ENCODE measurements around the gene SLC2A9.
"Not testable (repeated sequence)": the region's sequence is repeated elsewhere in the genome, so short reads cannot be mapped to it uniquely, and the experiment has no call there.

SLC2A9 gene

GRCh38 chr4:9923195-9923812 lies 98.0 kb downstream of the SLC2A9 start:
- DNase-seq = no peak

DNA sequence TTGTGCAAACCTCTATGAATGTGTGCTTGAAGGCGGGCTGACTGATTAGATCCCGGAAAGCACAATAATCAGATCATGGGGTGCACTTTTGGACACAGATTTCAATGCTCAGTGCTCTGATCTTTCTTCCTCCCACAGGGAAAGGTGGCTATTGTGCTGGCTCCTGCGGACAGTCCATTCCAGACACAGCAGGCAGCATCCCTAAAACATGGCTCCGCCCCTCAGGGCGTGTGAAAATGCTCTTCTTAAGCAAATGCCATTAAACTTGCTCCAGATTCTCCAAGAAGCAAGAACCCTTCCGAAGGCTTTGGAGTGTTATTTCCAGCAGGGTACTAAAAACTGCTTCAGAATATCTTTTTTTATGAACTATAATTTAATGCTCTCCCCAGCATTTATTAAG lies 100.0 kb downstream of the SLC2A9 start:
- DNase-seq = no peak

DNA sequence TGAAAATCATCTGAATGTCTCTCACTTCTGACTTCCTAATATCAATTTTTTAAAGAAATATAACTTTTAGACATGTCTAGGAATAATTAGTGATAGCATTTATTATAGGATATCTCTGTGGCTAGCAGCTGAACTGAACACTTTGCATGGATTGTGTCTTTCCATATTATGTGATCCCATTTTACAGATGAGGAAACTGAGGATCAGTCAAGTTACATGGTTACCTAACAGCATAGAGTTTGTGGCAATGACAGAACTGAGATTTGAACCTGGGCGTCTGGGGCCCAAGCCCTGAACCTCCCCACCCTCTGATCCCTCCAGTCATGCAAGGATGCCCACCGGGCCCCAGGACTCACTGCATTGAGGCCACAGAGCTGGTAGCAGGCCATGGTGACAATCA lies 101.3 kb downstream of the SLC2A9 start:
- no peak for DNase-seq

DNA sequence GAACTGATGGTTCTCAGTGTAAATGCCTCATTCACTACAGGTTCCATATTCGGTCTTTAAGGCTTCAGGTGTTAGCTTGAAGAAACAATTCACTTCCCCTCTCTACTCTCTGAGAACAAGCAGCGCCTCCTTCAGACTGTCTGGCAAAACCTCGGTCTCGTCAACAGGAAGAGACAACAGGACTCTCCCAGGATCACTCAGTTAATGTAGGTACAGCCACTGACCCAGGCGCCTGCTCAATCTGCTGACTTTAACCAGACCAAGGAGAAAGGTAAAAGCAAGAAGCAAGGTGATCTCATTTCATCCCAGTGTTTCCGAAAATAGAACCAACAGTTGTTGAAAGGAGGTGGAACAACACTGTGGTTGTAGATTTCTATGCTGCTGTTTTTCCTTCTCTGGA lies 102.2 kb downstream of the SLC2A9 start:
- DNase-seq = no peak

DNA sequence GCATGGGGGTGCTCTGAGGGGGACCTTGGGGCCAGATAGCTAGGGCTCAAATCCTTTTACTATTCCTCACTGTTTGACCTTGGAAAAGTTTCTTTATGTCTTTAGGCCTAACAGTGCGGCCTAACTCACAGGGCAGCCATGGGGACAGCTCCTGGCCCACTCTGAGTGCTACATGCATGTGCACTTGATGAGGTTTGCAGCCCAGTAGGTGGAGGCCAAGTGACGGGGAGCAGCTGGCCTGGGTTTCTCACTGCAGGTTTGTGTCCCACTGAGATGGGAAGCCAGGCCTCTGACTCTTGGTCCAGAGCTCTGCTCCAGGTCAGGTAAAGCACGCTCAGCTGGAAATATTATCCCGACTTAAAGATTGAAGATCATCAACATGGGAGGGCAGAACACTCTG lies 102.8 kb downstream of the SLC2A9 start:
- DNase-seq = no peak

GRCh38 chr4:9916937-9917336 lies 104.4 kb downstream of the SLC2A9 start:
- no peak for DNase-seq

DNA sequence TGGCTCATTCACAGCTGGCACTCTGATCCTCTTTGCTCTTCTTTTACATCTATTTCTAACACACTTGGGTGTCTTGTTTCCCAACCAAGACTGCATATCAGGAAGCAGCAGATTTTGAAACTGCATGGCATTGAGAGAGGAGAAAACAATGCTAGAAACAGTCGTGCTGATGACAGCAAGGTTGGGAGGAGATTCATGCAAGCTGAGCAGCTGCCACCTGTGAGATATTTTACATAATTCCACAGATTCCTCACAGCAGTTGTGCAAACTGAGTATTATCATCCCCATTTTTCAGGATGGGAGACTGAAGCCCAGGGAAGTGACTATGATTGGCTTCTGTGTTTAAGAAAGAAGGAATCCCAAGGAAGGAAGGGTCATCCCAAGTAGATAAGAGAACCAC lies 105.0 kb downstream of the SLC2A9 start:
- no peak for DNase-seq

GRCh38 chr4:9913846-9914245 lies 107.5 kb downstream of the SLC2A9 start:
- no peak for DNase-seq

GRCh38 chr4:9906996-9907395 lies 114.3 kb downstream of the SLC2A9 start:
- DNase-seq = no peak

DNA sequence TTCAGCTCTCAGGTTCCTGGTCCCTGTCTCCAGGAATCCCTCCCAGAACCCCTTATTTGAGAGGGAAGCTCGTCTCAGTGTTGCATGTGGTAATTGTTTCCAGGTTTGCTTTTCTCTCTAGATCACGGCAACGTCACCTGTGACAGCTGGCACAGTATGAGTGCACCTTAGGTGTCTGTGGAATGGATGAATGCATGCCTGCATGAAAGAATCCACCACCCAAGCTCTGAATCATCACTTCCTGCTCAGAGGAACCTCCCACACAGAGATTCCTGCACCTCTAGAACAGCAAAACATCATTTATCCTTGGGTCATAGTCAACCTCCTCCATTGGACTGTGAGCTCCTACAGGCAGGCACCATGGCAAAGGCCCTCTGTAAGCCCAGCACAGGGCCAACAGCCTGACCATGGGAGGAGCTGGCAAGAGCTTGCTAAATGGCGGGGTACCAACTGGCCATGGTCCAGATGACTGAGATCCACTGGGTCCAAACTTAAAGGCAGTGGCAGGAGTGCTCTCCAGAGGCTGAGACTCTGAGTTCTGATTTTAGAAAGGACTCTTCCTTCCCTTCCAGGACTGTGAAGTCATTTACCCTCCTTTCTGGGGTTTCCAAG lies 116.2 kb downstream of the SLC2A9 start:
- no peak for DNase-seq

- DNase-seq = no peak
These were observed 118.0 kb downstream of the SLC2A9 start for GRCh38 chr4:9903317-9903716.

DNA sequence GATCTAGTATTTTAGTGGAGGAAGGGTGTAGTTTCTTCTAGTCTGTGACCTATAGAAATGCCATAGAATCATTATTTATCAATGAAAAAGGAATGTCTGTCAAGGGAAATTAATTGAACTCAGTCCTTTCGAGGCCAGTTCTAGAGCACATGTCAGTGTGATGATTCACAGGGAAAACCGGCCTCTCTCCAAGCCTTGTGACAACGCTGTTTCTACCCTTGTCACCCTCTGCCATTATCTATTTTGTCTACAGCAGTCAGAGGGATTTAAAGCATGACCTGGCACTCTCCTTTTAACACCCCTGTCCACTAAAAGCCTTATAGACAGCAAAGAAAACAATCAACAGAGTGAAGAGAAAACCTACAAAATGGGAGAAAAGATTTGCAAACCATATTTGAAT lies 120.0 kb downstream of the SLC2A9 start:
- no peak for DNase-seq

DNA sequence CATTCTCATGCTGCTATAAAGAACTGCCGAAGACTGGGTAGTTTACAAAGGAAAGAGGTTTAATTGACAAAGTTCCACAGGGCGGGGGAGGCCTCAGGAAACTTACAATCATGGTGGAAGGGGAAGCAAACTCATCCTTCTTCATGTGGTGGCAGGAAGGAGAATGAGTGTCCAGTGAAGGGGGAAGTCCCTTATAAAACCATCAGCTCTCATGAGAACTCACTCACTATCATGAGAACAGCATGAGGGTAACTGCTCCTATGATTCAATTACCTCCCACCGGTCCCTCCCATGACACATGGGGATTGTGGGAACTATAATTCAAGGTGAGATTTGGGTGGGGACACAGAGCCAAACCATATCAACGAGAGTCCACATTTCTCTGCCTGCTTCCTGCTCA lies 120.7 kb downstream of the SLC2A9 start:
- not testable (repeated sequence) for DNase-seq

DNA sequence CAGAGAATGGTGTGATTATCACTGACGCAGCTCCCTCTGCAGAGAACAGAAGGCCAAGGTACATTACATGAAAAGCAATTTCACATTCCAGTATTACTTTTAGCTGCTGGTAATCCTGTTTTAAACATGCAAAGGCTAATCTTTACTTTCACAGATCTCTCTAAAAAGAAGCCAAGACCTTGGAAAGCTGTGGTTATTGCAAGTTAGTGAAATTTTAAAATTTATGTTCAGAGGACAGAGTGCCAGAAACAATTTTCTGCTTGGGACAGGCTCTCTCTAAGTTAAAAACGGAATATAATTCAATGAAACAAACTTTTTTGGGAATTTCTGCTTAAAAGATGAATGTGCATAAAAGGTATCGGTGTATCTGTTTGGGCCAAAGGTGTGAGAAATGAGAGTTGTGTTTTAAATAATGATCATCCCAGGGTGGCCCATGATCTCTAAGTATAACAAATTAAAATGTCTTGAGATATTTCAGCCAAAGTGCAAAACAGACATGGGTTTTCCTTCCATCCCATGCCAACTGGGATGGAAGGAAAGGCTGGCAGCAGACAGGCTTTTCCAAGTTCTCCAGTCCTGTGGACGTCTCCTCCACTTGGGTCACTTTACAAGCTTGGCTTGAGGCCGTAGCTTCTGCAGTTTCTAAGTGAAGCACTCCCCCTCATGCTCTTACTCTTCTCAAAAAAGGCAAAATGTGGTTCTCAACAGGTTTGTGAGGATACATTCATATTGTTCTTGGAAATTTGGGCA lies 121.8 kb downstream of the SLC2A9 start:
- no peak for DNase-seq

- DNase-seq = no peak
These were observed 122.5 kb downstream of the SLC2A9 start for GRCh38 chr4:9898596-9899305.

DNA sequence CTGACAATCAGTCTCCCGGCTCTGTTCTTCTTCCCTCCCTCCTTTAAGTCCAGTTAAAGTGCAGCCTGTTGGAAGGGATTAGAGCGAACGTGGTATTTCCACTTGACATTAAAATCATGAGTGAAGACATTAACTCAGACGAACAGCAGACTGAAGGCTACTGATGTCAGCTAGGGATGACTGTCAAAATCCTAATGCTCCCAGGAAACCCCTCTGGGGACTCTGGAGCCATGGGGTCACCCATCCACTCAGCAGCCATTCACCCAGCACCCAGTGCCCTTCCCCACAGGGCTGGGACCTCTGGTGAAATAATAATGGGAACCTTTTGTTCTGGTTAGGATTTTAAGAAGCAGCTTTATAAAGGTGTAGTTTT lies 126.0 kb downstream of the SLC2A9 start:
- DNase-seq = no peak

- DNase-seq = no peak
These were observed 126.5 kb downstream of the SLC2A9 start for GRCh38 chr4:9894644-9895332.

DNA sequence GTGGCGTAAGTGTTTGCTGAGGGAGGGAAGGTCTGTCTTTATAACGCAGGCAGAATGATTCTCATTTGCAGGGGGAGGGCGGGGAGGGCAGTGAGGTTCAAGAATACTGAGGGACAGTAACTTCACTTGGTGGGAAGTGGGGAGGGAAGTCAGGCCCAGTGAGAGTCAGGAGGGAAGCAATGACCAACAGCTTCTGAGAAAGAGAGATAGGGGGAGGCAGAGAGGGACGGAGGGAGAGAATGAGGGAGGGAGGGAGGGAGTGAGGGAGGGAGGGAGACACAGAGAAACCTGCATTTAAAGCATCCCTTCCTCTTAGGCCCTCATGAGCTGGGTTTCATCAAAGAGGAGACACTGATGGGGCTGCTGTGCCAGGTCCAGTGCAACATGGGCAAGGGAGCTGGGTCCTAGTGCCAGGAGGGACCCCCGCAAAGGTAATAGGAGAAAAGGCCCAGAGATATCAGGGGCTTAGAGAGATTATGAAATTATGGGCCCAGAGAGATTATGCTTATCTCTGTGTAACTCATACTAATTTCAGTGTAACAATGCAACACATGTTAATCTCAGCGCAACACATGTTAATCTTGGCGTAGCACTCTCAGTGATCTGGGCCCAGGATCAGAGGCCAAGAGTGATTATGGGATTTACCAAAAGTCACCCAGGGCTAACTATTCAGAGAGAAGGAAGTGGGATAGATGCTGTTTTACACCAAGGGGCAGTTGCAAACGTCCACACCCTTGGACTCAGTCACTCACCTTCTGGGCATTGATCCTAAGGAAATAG lies 127.8 kb downstream of the SLC2A9 start:
- DNase-seq = no peak

DNA sequence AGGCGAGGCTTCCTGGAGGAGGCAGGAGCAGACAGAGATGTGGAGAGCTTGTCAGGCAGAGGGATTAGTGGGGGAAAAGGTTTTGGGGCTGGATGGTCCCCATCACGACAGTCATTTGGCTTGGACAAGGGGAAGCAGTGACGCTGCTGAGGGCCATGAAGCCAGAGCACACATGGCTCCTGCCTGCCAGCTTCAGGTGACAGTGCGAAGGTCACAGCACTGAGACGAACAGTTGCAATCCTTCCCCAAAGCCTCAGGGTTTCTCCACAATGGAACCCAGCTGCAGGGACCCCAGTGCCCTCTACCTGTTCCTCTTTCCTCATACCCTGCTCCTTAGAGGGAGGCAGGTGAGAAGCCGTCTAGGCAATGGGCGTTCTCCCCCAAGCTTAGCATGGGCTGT lies 129.6 kb downstream of the SLC2A9 start:
- no peak for DNase-seq

GRCh38 chr4:9891056-9891455 lies 130.2 kb downstream of the SLC2A9 start:
- DNase-seq = no peak

- DNase-seq = no peak
These were observed 132.0 kb downstream of the SLC2A9 start for GRCh38 chr4:9889306-9889705.

- DNase-seq = no peak
These were observed 135.3 kb downstream of the SLC2A9 start for GRCh38 chr4:9885958-9886357.

Measured in activated T-cell treated with anti-CD3 and anti-CD28 coated beads for 4 hours (primary cell).